GM06990 (cell line): Measurements from ENCODE around the gene SOCS1.
A peak's percentile ranks its signal among the peaks of the same experiment; 100 is the strongest.

Source experiments
- DNase-seq: peaks from one replicate; pipeline ENCODE4 v3.0.0-alpha.2; 2011; ENCODE audit not compliant: insufficient read length; ENCODE audit errors: extremely low read depth
- H3K27me3 ChIP-seq: replicated peaks from 2 replicates; pipeline ENCODE4 v1.6.0; 2011; ENCODE audit warnings: low read length; ENCODE audit not compliant: control insufficient read depth, insufficient read depth
- H3K36me3 ChIP-seq: 2 replicates; pipeline ENCODE4 v1.5.1; 2011; ENCODE audit warnings: low read length; ENCODE audit not compliant: control insufficient read depth, insufficient read depth
- H3K4me3 ChIP-seq: replicated peaks from 2 replicates; pipeline ENCODE4 v1.5.1; 2011; ENCODE audit warnings: low read depth, mild to moderate bottlenecking, control low read depth, low read length
- CTCF ChIP-seq: IDR thresholded peaks from 2 replicates; pipeline ENCODE4 v1.5.1; 2011; ENCODE audit warnings: low read length, control low read depth, mild to moderate bottlenecking, inconsistent platforms; ENCODE audit not compliant: insufficient read depth, poor library complexity, severe bottlenecking

SOCS1 gene

GRCh38 chr16:11234884-11235702, 20.9 kb downstream of the SOCS1 start:
- TF ChIP-seq CTCF: no peak
- DNase-seq: no peak

GRCh38 chr16:11233727-11234376, 22.2 kb downstream of the SOCS1 start:
- no peak for DNase-seq
- no peak overlapping the region for H3K4me3 ChIP-seq
- no peaks in the 10 kb centered on the region for H3K36me3 ChIP-seq
- H3K27me3 ChIP-seq: no peaks in the 10 kb centered on the region
- TF ChIP-seq CTCF: peak; percentile 11

More at GRCh38 chr16:11234884-11235702, 20.9 kb downstream of the SOCS1 start:
- H3K27me3 ChIP-seq: no peaks in the 10 kb centered on the region
- no peaks in the 10 kb centered on the region for H3K36me3 ChIP-seq
- H3K4me3 ChIP-seq: no peak overlapping the region

GRCh38 chr16:11232852-11233726, 22.9 kb downstream of the SOCS1 start:
- H3K27me3 ChIP-seq: no peaks in the 10 kb centered on the region
- no peaks in the 10 kb centered on the region for H3K36me3 ChIP-seq
- DNase-seq: peak; percentile 85
- no peak overlapping the region for H3K4me3 ChIP-seq
- TF ChIP-seq CTCF: peak; percentile 22

GRCh38 chr16:11232302-11232851, 23.6 kb downstream of the SOCS1 start:
- DNase-seq: no peak
- Histone ChIP-seq H3K27me3 (no peaks in the 10 kb centered on the region), H3K36me3 (no peaks in the 10 kb centered on the region), H3K4me3 (no peak overlapping the region)
- no peak for TF ChIP-seq CTCF

- Histone ChIP-seq H3K4me3 (no peak overlapping the region), H3K27me3 (no peaks in the 10 kb centered on the region), H3K36me3 (no peaks in the 10 kb centered on the region)
- DNase-seq: no peak
- TF ChIP-seq CTCF: no peak
Observed at GRCh38 chr16:11231367-11231970, 24.5 kb downstream of the SOCS1 start.
